C4-2B (cell line): ENCODE data around the gene RASGRF2.

Experiments
- CTCF ChIP-seq: fragments of 450-650 bp; conservative IDR thresholded peaks from 2 replicates; pipeline ENCODE4 v1.5.1; 2017; ENCODE audit warnings: mild to moderate bottlenecking
- ZFX ChIP-seq: fragments of 450-650 bp; IDR thresholded peaks from 2 replicates; pipeline ENCODE4 v1.6.1; 2017

GRCh38 chr5:80964919-80965318, 4.8 kb downstream of the RASGRF2 start:
- no peak for TF ChIP-seq CTCF
- TF ChIP-seq ZFX = no peak
